Measurements from ENCODE around the gene FBN2.

The FBN2 gene

DNA sequence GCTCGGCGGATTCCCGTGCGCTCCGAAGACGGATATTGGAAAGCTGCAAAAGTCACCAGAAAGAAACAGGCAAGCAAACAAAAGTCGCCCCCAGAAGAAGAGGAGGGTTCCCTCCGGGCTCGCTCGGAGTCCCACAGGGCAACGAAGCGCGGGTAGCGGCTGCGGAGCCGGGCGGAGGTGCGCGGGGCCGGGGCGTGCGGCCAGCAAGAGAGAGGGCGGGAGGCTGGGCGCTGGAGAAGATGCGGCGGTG, at the start of gene FBN2:
TSS of gene FBN2 (minus strand) at position 246 of the 250 bp plus-strand sequence. CDS start 642 bp downstream, outside the sequence.
- DNase-seq: no peak

DNA sequence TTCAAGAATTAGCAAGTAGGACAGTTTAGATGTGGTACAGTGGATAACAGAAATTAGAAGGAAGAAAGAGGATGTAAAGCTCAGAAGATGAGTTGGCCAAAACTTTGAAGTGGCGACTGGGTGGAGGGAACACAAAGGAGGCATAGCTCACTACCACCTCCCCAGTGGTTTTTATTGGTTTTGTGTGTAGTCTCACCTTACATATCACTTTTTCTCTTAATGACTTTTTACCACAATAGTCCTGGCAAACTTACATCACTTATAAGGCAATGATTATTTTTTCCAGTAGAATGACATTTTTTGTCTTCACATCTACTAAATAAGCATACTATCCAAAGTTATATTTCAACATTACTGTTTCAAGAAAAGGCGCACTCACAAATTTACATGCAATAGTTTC, 49.2 kb upstream of the FBN2 start:
- no peak for DNase-seq

- no peak for DNase-seq
These were observed 48.8 kb upstream of the FBN2 start for GRCh38 chr5:128586848-128587247.

DNA sequence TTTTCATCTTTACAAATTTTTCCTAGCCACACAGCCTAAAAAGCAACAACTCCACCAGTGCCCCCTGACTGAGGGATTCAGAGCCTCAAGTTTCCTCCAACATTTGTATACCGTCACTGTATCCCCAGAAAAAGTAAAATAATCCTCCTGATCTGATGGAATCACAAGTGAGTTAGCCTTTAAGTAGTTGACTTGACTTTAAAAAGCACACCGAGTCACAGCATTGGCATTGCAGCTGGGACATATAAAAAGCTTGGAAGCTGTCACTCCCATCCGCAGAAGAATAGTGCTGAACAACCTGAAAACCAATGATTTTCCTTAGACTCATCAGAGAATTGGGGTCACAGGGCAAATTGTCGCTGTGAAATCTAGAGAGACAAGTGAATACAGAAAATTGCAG, 41.6 kb upstream of the FBN2 start:
- no peak for DNase-seq

GRCh38 chr5:128579093-128579492, 41.0 kb upstream of the FBN2 start:
- no peak for DNase-seq

GRCh38 chr5:128574041-128574440, 36.0 kb upstream of the FBN2 start:
- no peak for DNase-seq

GRCh38 chr5:128572930-128573319, 34.9 kb upstream of the FBN2 start:
- no peak for DNase-seq

DNA sequence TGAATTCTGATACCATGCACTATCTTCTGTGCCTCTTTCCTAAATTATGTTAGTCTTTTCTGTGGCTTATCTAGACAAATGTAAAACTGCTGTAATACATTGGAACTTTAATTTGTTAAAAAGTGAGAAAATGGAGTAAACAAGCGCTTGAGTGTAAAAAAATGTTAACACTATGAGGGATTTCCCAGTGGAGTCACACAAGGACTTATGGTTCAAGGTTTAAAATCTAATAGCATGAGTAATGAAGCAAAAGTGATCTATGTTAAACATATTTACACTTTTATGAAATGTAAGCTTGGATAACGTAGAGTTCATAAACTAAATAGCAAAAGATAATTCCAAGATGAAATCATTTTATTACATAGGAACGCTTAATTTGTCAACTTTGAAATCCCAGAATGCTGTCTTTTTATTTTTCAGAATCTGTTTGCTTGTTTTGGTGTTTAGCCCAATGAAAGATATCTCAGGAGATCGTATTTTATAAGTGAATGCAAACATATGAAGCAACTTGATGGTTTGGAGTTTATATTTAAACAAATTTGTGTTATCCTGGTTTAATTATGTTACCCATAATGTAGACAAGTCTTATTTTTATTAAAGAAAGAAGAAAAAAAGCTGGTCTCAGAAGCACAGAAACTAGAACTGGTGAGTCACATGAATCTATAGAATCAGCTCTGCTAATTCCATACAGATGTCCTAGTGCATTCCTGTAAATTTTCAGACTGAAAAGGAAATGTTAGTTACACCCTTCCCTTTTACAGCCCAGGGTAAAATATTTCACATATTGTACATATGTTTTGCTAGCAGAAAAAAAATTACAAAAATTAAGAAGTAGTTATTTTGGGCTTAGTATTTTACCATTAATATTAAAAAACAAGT, 34.2 kb upstream of the FBN2 start:
- DNase-seq: no peak

DNA sequence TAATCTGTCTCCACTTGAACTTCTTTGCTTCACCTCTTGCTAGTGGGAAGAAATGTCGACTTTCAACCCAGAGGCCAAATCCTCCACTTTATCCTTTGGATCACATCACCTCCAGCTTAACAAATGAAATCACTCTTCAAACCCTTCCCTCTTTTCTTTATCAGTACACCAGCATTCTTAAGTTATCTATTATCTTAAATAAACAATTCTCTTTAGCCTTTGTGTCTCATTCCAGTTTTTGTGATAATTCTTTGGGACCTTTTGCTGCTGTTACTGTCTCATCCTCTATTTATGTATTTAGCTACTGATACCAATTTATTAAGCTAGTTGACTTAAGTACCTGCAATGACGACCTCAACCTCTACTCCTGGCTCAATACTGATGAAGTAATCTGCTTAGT, 28.1 kb upstream of the FBN2 start:
- DNase-seq: no peak

DNA sequence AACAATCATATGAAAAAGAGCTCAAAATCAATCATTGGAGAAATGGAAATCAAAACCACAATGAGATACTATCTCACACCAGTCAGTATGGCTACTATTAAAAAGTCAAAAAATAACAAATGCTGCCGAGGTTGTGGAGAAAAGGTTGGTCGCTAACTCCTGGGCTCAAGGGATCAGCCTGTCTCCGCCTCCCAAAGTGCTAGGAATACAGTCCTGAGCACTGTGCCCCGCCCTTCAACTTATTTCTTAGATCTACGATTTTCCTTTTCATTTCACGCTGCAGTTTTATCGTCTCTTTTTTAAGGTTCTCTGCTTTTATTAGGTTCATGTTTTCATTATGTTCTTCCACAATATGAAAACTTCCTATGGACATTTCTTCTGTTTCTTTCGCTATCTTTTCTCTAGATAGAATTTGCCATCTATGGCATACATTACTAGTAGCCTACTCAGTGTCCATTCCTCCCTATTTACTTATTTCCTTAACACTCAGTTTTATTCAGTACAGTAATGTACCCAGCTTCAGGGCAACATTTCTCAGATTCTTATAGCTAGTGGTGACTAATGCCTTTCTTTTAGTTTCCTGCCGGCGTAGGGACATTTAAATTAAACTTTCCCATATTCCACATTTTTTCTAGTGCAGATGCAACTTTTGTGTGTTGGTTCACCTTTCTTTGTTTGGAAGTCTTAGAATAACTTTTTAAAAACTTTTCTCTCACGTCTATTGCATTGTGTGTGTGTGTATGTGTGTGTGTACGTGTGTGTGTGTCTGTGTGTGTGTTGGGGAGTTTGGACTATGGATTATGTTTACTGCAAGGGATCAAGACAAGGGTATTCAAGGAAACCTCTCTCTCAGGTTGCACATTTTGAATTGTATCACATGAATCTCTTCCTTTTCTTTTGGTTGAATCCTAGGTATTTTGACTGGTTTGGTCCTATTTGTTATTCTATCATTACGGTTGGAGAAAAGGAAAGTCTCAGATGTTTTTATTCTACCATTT, 21.6 kb upstream of the FBN2 start:
- no peak for DNase-seq

GRCh38 chr5:128553747-128554146, 15.7 kb upstream of the FBN2 start:
- no peak for DNase-seq

- DNase-seq: no peak
These were observed 13.4 kb upstream of the FBN2 start for GRCh38 chr5:128551476-128551875.

DNA sequence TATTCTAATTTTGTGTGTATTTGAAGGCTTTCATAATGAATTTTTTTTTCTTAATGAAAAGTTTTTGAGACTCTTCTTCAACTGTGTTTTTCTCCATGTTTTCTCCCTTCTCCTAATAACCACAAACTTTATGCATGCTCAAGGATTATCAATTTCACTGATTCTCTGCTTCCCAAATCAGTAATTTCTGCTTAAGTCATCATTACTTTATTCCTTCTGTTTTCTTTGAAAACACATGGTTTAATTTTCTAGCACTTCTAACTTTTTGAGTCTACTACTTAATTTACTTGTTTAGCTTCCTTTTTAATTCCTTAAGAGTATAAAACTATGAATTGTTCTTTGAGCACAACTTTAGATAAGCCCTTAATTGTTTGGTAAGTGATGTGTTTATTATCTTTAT, 11.5 kb upstream of the FBN2 start:
- DNase-seq: no peak

- DNase-seq: no peak
These were observed 8.7 kb upstream of the FBN2 start for GRCh38 chr5:128546658-128547281.

GRCh38 chr5:128541385-128541784, 3.3 kb upstream of the FBN2 start:
- DNase-seq: no peak

GRCh38 chr5:128539038-128539429, 989 bp upstream of the FBN2 start:
- no peak for DNase-seq

DNA sequence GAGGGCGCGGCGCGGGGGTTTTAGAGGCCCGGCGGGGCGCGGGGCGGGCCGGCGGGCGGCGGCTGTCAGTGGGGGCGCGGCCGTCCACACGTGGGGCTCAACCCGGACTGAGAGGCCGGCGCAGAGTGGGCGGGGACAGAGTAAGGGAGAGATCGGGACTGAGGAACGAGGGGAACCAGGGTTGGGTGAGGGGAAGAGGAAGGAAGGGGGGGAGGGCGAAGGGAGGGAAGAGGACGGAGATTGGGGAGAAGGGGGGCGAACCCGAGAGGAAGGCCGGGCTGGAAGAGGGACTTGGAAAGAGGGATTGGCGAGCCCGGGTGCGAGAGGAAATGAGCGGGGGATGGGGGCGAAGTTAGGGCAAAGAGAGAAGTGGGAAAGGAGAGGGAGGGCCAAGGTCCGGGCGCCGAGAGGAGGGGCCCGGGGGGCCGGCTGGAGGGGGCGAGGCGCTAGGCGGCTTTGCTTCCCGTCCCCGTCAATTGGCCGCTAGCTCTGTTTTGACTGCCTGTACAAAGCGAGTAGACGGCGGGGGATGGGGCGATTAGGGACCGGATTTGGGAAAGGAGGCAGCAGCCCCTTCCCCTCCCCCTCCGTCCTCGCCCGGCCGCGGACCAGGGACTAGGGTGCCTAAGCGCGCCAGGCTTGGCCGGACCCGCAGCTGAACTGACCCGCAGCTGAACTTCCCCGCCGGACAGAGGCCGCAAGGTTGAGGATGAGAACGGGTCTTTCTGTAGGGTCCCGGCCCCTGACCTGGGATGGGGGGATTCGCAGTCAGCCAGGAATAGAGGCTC, 399 bp upstream of the FBN2 start:
- DNase-seq: no peak

DNA sequence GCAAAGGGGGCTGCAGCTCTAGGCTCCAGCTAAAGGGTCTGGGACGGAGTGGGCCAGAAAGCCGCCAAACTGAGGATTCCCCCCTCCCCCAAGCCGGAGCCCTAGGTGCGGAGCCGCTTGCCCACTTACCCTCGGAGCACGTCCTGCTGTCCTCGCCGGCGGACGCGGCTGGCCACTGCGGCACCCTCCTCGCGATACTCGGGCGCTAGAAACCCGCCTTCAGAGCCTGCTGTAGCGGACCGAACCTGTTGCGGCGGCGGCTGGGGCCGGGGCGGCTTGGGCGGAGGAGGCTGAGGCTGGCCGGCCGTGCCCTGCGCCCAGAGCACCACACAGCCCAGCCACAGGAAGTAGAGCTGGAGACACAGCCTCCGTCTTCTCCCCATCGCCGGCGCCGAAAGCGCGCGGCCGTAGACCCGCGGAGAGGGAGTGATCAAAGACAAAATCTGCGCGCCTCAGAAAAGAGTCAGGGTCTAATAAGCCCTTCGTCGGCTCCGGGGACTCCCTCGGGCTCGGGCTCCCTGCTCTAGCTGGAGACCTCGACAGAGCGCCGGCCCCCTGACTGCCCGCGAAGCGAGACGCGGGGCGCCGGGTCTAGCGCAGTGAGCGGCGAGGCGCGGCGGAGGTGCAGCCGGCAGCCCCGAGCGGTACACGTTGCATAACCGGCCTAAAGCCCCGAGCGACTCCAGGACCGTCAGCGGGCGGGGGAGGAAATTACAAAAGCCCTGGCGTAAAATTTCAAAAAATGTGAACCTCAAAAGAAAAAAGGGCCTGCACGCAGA, 635 bp downstream of the FBN2 start:
- DNase-seq: no peak

DNA sequence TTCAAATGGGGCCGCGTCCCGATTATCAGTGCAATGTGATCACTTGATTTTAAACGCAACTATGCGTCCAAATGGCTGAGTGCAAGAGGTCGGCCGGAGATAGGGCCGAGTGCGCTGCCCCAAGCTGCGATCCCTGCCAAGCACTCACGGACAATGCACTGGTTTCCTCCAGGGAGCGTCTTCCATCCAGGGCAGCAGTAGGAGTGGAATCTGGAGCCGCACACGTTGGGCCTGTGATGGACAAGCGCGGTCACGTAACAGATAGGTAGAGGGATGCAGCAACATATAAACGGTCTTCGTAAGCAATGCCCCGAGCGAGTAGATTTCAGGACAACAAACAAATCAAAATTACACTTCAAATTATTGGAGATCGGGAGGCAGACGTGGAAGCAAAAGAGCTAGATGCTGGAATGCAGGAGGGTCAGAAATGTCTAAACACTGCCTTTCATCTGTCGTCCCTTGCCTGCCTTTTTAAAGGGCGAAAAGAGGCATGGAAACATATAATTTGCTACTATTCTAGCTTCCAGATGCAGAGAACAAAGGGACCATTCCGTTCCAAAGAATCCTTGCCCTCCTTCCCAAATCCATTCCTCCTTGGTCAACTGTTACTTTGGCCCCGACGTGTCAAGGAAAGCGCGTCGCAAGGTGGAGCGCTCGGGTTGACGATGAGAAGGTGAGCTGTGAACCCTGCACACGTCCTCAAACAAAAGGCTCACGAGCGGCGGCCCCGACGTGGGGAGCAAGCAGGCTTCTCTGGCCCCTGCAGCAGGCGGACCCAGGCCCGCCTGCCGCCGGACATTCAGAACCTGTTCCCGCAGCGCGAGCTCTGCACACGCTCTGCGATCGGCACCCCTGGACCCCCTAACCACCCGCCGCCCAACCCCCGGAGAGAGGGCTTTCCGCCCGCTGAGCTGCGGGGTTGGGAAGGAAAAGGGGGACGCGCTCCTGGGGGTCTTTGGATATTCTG, 1.5 kb downstream of the FBN2 start:
- no peak for DNase-seq

DNA sequence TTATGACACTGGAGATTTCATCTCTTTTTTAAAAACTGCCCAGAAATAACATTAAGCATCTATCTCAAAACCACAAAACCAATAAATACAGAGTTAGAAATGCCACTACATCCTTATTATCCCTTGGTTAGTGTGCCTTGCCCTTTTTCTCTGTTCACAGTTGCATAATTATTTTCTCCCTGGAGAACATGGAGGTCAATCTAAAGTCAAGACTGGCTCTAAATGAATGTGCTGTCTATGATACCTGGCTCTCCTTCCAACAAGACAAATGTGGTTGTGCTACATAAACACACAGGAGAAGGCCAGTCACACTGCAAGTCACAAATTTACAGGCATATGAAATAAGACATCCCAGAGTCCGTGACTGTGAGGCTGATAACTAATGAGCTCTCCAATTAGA, 2.8 kb downstream of the FBN2 start:
- DNase-seq: no peak

DNA sequence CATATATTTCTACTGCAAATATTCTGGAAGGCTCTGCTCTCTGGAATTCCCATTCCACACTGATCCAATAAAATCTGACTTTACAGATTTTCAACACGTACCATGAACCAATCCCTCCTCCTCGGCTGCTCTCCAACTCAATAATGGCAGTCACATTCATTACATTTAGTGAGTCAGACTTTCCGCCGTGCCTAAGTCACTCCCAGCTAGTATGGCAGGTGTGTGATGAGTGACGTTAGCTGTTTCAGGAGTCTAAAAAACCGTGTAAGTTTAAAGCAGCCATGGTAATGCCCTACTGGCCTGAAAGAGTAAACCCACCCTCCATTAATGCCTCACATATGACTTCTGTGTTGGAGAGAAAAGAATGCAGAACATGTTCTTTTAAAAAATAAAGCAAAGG, 3.3 kb downstream of the FBN2 start:
- no peak for DNase-seq

Measured in NCI-H524 treated with DMSO at 0.1 percent for 48 hours (cell line).